Activated naive CD4-positive, alpha-beta T cell treated with Interleukin-2 at 50 U/mL for 16 hours (primary cell): Measurements from ENCODE around the gene CCR9.

Source experiments
- DNase-seq: peaks from one replicate; pipeline ENCODE4 v3.0.0-alpha.2; 2020

Gene CCR9

GRCh38 chr3:45909542-45909941 is 23.2 kb downstream of the CCR9 start:
- no peak for DNase-seq

DNA sequence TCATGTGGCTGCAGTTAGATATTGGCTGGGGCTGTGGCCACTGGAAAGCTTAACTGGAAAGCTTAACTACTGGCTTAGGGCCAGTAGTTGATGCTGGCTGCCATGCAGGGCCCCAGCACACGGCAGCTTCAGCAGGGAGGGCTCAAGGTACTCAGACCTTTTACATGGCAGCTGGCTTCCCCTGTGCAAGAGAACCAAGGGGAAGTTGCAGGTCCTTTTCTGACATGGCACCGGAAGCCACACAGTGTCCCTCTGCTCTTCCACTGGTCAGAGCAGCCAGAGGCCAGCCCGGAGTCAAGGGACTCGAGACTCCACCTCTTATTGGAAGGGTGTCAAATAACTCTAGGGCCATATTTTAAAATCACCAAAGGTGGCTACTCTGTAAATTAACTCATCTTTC is 24.5 kb downstream of the CCR9 start:
- DNase-seq: no peak

DNA sequence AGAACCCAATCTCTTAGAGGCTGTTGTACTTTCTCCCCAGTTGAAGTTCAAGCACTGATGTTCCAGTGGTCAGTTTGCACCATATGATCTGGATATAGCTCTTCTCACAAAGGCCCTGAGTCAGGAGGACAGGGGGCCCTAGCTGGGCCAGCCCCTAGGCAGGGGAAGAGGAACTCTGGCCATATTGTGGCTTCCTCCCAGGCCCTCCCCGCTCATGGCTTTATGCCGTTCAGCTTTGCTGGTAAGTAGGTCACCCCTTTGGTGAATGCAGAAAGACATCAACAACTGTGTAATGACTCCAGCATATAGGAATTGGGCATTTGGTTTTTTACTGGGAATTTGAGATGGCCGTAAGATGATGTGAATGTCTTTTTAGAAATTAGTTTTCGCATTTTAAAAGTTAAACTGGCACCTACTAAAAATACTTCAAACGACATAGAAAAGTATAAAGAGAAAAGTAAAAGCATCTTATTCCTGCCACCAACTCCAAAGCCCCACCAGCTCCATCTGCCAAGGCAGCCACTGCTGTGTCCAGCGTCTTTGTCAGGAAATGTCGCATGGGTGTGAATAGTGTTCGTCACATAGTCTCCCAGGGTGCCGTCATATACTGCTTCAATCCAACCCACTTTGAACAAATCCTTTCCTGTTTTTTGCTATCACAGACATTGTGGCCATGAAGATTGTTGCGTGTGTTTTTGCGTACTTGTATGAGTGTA is 25.3 kb downstream of the CCR9 start:
- no peak for DNase-seq

DNA sequence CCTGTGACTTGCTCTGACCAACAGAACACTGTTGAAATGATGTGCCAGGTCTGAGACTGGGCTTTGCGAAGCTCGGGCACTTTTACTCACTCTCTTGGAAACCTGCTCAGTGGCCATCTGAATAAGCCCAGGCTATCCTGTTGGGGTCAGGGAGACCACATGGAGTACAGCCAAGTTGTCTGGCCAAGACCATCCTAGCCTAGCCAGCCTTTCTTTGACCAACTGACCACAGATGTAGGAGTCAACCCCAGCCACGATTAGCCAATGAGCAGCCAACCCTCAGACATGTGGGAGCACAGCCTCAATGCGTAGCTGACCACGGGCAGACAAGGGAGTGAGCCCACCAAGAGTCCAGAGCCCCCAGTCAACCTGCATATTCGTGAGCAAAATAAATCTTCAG is 26.1 kb downstream of the CCR9 start:
- no peak for DNase-seq

GRCh38 chr3:45914362-45915058 is 28.2 kb downstream of the CCR9 start:
- no peak for DNase-seq

DNA sequence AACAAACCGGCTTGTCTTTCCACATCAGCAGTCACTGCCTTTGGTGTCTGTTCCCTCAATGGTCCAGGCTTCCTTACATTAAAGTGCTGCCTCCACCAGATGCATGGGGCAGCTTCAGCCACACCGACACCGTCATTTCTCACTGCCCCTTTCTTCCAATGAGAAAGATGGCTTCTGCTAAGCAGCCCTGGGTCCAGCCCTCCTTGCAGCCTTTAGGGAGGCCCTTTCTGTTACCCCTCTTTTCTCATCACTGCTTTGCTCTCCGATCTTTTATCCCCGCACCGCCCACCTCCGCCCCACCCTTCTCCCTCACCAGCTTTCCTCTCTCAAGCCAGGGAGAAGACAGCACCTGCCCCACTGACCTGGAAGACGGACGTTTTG is 28.7 kb downstream of the CCR9 start:
- DNase-seq: no peak

DNA sequence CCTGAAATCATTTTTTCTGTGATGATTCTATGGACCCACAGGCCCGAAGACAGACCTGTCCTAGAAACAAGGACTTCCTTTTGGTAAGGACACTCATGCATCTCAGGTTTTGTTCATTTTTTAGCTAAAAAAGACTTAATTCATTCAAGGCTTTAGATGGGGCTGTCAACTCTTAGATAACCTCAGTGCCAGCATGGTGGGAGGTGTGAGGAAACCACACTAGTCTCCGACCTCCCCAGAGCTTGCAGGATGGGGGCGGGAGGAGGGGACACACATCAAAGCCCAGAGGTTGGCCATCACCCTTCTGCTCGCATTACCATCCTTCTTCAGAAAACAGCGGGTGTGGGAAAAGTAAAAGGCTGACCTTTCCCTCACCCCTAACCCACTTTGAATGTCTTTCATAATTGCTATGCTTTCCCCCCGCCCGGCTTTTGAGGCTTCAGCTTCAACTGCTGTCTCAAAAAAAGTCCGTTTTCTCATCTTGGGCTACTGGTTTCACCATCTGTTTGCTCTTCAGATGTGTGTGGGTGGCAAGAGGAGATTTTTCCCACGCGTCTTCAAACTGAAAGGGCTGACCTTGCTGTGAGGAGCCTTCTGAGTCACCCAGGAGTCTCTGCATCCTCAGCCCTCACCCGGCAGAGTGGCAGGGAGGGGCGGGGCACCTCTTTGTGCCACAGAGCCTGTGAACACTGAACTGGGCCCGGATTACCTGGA is 29.3 kb downstream of the CCR9 start:
- DNase-seq: peak; percentile 86

GRCh38 chr3:45917146-45917898 is 31.0 kb downstream of the CCR9 start:
- DNase-seq: no peak

DNA sequence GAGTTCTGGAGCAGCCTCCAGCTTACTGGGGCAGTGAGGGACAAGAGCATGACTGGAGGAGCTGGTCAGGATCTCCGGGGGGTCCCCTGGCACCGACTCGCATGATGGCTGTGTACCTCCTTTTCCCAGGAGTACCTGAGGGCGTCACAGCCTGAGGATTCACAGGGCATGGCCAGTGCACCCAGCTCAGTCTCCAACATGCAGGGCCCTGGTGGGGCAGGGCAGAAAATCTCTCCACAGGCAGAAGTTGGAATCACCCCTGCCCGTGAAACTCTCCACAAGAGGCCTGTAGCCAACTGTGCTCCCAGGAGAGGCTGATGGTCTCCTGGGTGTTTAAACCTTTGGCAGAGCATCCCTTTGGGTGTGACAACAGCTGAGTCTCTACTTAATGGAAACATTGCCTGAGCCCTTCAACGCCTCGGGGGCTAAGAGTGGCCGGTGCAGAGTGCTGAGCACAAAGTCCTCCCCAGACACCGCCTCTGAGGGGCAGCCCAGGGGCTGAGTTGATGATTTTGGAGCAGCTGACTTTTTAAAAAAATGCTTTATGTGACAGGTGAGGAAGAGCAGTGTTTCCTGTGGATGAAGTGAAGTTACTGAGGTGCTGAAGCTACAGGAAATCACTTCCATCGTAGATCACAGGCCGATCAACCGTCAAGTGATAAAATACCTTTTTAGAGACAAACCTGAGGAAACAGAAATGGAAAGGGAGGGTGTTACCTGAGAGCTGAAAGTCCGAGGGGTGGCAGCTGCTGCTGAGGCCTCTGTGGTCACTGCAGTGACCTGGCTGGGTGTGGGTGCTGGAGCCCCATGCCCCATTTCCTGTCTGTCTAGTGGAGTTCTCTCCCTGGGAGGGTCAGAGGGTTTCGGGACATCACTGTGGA is 35.1 kb downstream of the CCR9 start:
- no peak for DNase-seq

DNA sequence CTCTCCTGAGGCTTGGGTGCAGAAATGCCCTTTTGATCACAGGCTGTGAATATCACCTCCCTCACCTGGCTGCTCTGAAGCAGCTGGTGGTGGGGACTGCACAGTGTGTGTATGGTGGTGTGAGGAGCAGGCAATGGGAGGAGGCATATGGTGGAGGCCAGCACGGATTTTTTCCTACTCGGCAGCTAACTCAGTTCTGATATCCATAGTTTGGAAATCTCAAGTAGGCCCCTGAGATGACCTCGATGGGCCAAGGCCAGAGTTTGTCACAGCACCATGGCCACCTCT is 35.6 kb downstream of the CCR9 start:
- no peak for DNase-seq

DNA sequence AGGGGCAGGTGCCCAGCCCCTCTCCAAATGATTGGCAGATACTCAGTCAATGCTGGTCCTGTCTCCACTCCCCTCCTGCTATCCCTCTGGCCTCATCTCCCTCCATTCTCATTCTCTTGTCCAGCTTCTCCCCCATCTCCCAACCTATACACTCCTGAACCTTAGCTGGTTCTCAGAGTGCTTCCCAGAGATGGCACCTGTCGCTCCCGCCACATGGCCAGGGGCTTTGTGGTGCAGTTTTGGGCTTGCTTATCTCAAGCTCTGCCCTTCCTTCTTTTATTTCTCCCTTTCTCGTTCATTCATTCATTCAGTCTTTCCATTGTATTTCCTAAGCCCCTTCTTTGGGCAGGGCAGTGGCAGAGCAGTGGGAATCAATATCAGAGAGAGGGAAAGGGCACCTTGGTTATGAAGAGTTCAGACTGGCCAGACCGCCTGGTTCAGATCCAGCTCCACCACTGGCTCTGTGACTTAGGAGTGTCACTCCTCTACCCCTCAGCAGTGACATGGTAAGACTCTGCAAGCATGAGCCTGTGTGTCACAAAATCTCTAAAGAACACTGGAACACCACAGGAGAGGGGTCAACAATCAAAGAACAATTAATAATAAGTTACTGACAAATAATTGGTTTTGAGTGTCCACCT is 36.7 kb downstream of the CCR9 start:
- DNase-seq: no peak

DNA sequence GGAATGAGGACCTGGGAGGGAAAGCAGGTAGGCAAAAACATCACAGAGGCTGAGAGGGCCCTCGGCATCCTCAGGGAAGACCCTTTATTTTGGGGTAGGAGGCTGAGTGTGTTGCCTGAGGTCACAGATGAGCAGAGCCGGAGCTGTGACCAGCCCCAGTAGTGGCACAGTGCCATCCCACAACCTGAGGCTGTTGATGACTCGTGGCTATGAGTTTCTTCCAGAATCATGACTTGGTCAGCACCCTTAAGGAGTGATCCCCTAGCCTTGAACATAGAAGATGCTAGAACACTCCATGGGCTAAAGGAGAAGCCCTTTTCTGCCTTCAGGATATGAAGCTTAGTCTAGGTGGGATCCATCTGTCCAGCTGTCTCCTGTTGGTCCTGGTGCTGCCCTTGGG is 37.4 kb downstream of the CCR9 start:
- no peak for DNase-seq

DNA sequence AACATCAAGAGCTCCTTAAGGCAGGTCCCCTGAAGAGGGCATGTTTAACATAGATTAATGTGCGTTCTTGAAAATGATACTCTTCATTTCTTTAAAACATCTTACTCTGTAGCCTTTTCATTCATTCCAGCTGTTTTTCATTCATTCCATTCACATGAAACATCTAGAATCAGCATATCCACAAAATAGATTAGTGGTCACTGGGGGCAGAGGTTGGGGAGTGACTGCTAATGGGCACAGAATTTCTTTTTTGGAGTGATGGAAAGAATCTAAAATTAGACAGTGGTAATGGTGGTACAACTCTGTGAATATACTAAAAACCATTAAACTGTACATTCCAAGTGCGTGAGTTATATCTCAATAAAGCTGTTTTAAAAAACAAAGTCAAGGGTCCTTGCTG is 41.5 kb downstream of the CCR9 start:
- DNase-seq: no peak

DNA sequence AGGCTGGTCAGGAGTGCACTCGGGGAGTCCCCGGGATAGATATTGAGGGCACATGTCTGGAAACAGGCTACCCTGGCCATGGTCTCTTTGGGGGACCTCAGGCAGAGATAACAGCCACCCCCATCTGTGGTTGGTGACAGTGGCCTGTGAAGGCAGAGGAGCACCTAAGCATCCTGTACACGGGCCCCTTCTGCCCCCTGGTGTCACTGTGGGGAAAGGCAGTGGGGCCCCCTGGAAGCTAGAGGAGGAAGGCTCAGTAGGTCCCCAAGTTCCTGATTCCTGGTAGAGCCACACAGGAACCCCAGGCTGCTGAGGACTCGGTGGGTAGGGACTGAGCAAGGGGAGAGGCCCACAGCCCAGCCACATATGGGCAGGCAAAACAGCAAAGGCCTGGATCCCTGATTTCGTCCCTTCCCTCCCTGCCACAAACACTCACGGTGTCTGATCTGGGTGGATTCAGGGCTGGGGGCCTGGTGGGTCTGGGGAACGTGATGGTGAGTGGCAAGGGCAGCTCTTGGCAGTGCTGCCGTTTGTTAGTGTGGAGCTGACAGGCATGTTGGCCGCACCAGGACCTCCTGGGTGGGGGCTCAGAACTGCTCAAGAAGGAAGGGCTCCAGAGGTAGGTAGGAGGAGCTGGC is 42.8 kb downstream of the CCR9 start:
- peak; percentile 66 for DNase-seq

- DNase-seq: no peak
Measured at GRCh38 chr3:45931496-45931895, 45.2 kb downstream of the CCR9 start.

- no peak for DNase-seq
Measured at GRCh38 chr3:45932112-45932511, 45.8 kb downstream of the CCR9 start.

GRCh38 chr3:45933591-45933990 is 47.2 kb downstream of the CCR9 start:
- no peak for DNase-seq

- DNase-seq: no peak
Measured at GRCh38 chr3:45936261-45936660, 49.9 kb downstream of the CCR9 start.

DNA sequence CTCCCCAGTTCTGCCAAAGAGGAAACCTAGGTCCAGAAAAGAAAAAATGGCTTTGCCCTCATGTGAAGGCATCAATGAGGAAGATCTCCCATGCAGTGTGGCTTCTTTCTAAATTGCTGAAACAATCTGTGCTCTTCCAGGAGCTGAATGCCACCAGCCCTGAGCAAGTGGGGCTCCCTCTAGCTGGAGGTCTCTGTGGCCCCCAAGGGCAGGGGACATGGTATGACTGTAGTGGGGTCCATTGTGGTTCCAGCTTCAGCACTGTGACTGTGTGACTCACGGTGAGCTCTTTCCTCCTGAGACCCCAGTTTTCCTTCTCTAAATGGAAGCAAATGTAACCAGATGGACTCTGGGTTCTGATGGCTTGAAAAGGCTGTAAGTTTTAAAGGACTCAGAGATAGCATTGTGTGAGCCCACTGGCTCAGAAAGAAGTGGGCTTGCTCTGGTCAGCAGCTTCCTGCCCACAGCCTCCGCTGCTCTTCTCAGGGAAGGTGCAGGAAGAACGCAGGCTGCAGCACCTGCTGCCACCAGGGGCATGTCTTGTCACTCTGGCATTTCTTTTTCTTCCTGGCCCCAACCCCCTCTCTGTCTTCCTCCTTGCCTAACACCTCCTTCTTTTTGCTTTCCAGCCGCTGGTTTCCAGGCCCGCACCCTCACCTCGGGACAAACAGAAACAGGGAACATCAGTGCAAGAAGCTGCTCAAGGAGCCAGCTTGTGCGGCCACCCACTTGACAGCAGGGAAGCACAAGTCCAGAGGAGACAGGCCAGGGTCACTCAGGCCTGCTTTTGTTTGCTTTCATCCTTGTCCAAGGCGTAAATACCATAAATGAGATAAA is 51.1 kb downstream of the CCR9 start:
- DNase-seq: no peak

DNA sequence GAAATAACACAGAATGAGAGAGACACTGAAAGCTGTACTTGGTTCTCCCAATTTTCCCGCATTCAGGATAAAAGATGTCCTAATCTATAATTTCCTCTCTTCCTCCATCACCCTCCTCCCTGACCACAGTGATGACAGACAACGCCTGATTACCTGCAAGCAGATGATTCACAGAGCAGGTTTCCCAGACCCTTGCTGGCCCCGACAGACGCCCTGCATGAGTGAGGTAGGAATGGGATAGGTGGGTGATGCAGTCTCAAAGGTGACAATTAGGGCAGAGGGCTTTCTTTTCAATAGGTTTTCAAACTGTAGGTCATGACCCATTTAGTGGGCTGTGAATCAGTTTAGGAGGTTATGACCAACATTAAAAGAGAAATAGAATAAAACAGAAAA is 51.7 kb downstream of the CCR9 start:
- no peak for DNase-seq

DNA sequence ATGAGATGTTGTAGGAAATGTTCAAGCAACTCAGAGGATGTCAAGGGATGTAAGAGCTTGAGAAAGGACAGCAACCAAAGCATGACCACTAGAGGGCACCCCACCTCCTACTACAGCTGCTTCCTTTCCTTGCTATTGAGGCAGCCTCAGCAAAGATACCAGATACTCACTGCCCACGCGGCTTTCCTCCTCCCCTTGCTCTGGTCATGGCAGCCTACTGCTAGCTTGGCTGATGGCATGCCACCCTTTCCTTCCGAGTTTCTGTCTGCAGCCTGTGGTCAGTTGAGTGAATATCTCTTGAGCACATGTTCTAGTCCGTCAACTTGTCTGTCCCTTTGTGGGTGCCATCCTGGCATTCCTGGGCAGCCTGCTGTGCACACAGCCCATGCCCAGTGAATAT is 52.5 kb downstream of the CCR9 start:
- DNase-seq: peak; percentile 86
